Neuronal stem cell (in vitro differentiated cells): Measurements from ENCODE around the gene STK32B.

Source experiments
- DNase-seq: peaks from one replicate; pipeline ENCODE4 v3.0.0-alpha.2; 2013; ENCODE audit warnings: low spot score
- H2AFZ ChIP-seq: one replicate; pipeline ENCODE4 v1.6.1; 2013; ENCODE audit warnings: mild to moderate bottlenecking, low read length, inconsistent platforms
- H2AK5ac ChIP-seq: 2 replicates; pipeline ENCODE4 v1.6.1; 2013; ENCODE audit warnings: low read depth, mild to moderate bottlenecking, inconsistent platforms, low read length, moderate library complexity, mixed read lengths
- H2BK120ac ChIP-seq: 2 replicates; pipeline ENCODE4 v1.6.1; 2013; ENCODE audit warnings: low read depth, mild to moderate bottlenecking, inconsistent platforms, low read length, moderate library complexity, mixed read lengths
- H2BK12ac ChIP-seq: one replicate; pipeline ENCODE4 v1.6.1; 2013; ENCODE audit warnings: low read length, inconsistent platforms
- H2BK15ac ChIP-seq: 2 replicates; pipeline ENCODE4 v1.6.1; 2013; ENCODE audit warnings: mild to moderate bottlenecking, low read length, inconsistent platforms, mixed read lengths
- H2BK5ac ChIP-seq: one replicate; pipeline ENCODE4 v1.6.1; 2013; ENCODE audit warnings: inconsistent platforms, mild to moderate bottlenecking, low read length, moderate library complexity
- H3K14ac ChIP-seq: one replicate; pipeline ENCODE4 v1.6.1; 2013; ENCODE audit warnings: low read length, inconsistent platforms
- H3K18ac ChIP-seq: 2 replicates; pipeline ENCODE4 v1.6.1; 2013; ENCODE audit warnings: low read length, inconsistent platforms
- H3K23ac ChIP-seq: 2 replicates; pipeline ENCODE4 v1.6.1; 2013; ENCODE audit warnings: low read depth, mild to moderate bottlenecking, mixed read lengths, low read length, inconsistent platforms; ENCODE audit not compliant: poor library complexity
- H3K27ac ChIP-seq: replicated peaks from 3 replicates; pipeline ENCODE4 v1.5.1; 2013; ENCODE audit warnings: low read length, inconsistent platforms
- H3K27me3 ChIP-seq, 3 experiments: 2 replicates each; pipeline ENCODE4 v1.6.1; 2013; ENCODE audit warnings: low read length in 3 of 3, mild to moderate bottlenecking in 2 of 3, inconsistent platforms in 1 of 3, low read depth in 1 of 3, mixed read lengths in 1 of 3, moderate library complexity in 1 of 3; ENCODE audit not compliant: control insufficient read depth in 3 of 3, insufficient read depth in 3 of 3
- H3K36me3 ChIP-seq, 2 donors: replicated peaks in 1 of 2; 2 replicates each; pipeline ENCODE4 v1.6.1; 2013; ENCODE audit warnings: low read length in 2 of 2; ENCODE audit not compliant: control insufficient read depth in 2 of 2, insufficient read depth in 2 of 2
- H3K4ac ChIP-seq: 2 replicates; pipeline ENCODE4 v1.6.1; 2013; ENCODE audit warnings: inconsistent platforms, mild to moderate bottlenecking, low read length, moderate library complexity
- H3K4me1 ChIP-seq, 2 donors: 1 replicate in 1 of 2; 2 replicates in 1 of 2; pipeline ENCODE4 v1.6.1; 2013; ENCODE audit warnings: low read length in 2 of 2, low read depth in 1 of 2; ENCODE audit not compliant: control insufficient read depth in 2 of 2, insufficient read depth in 1 of 2
- H3K4me2 ChIP-seq: one replicate; pipeline ENCODE4 v1.6.1; 2013; ENCODE audit warnings: mild to moderate bottlenecking, low read length, inconsistent platforms; ENCODE audit not compliant: insufficient read depth, poor library complexity, severe bottlenecking
- H3K4me3 ChIP-seq, 2 donors: 2 replicates each; pipeline ENCODE4 v1.5.1; 2013; ENCODE audit warnings: low read length in 2 of 2, mild to moderate bottlenecking in 2 of 2, inconsistent platforms in 1 of 2, moderate library complexity in 1 of 2
- H3K79me1 ChIP-seq: one replicate; pipeline ENCODE4 v1.6.1; 2013; ENCODE audit warnings: low read depth, mild to moderate bottlenecking, inconsistent platforms, low read length, moderate library complexity
- H3K9ac ChIP-seq: one replicate; pipeline ENCODE4 v1.6.1; 2013; ENCODE audit warnings: mild to moderate bottlenecking, low read depth, low read length, inconsistent platforms; ENCODE audit not compliant: poor library complexity
- H3K9me3 ChIP-seq, 2 donors: replicated peaks in 1 of 2; 2 replicates each; pipeline versions ENCODE3 to v1.6.1; 2013; ENCODE audit warnings: low read length in 2 of 2, mild to moderate bottlenecking in 2 of 2, inconsistent platforms in 1 of 2, low read depth in 1 of 2, mixed read lengths in 1 of 2, moderate library complexity in 1 of 2; ENCODE audit not compliant: control insufficient read depth in 2 of 2, insufficient read depth in 1 of 2
- H4K8ac ChIP-seq: one replicate; pipeline ENCODE4 v1.6.1; 2013; ENCODE audit warnings: low read depth, mild to moderate bottlenecking, inconsistent platforms, low read length, moderate library complexity
- H4K91ac ChIP-seq: one replicate; pipeline ENCODE4 v1.6.1; 2013; ENCODE audit warnings: low read length, low read depth, mild to moderate bottlenecking, inconsistent platforms; ENCODE audit not compliant: poor library complexity
- WGBS, 2 donors: extraction: QIAGEN DNeasy Blood & Tissue Kit; methylation state at CpG; one replicate each; pipeline ENCODE4 v1.1.7; 2013; ENCODE audit warnings: missing lambda C conversion rate in 2 of 2, mixed read lengths in 1 of 2; ENCODE audit not compliant: insufficient read length in 2 of 2, insufficient replicate concordance in 1 of 2; ENCODE audit errors: extremely low coverage in 2 of 2; 5-methylcytosine and 5-hydroxymethylcytosine counted together

The STK32B gene

GRCh38 chr4:5461477-5461876 is 410.2 kb downstream of the STK32B start:
- no CpG with 5 or more reads among the region's 13 CpGs for WGBS, 2 donors
- peak overlapping the region; percentile 88 for H2AK5ac ChIP-seq
- no peak overlapping the region for H3K27ac ChIP-seq
- no peak overlapping the region for H2BK15ac ChIP-seq
- no peak for DNase-seq
- peaks cover 0 to 5% of the 10 kb centered on the region in 2 donors for H3K4me1 ChIP-seq
- H4K91ac ChIP-seq: no peak overlapping the region
- no peak overlapping the region for H3K4me2 ChIP-seq
- H2BK12ac ChIP-seq: no peak overlapping the region
- H3K23ac ChIP-seq: no peak overlapping the region
- peak overlapping the region; percentile 17 for H2BK120ac ChIP-seq
- H3K4ac ChIP-seq: no peak overlapping the region
- H3K27me3 ChIP-seq: no peaks in the 10 kb centered on the region
- no peak overlapping the region for H4K8ac ChIP-seq
- no peak overlapping the region for H3K14ac ChIP-seq
- H3K9ac ChIP-seq: no peak overlapping the region
- H3K4me3 ChIP-seq: no peak overlapping the region
- peak overlapping the region; percentile 52 for H3K18ac ChIP-seq
- H3K36me3 ChIP-seq: no peaks in the 10 kb centered on the region
- H3K9me3 ChIP-seq: peaks cover 0 to 4% of the 10 kb centered on the region in 2 donors
- no peaks in the 10 kb centered on the region for H3K79me1 ChIP-seq
- H2AFZ ChIP-seq: no peak overlapping the region
- H2BK5ac ChIP-seq: peak overlapping the region; percentile 5

GRCh38 chr4:5462254-5462835 is 411.1 kb downstream of the STK32B start:
- Histone ChIP-seq H3K27me3 (no peaks in the 10 kb centered on the region), H4K8ac (peak overlapping the region; percentile 29), H4K91ac (no peak overlapping the region), H3K4ac (no peak overlapping the region), H3K9me3 (peaks cover 0 to 4% of the 10 kb centered on the region in 2 donors), H2AK5ac (no peak overlapping the region), H3K23ac (peak overlapping the region; percentile 11), H2AFZ (no peak overlapping the region), H3K4me3 (no peak overlapping the region), H2BK15ac (no peak overlapping the region), H3K27ac (no peak overlapping the region), H3K4me1 (peaks cover 0 to 5% of the 10 kb centered on the region in 2 donors), H3K14ac (no peak overlapping the region), H3K9ac (no peak overlapping the region), H2BK12ac (no peak overlapping the region), H3K4me2 (no peak overlapping the region), H3K79me1 (no peaks in the 10 kb centered on the region), H2BK120ac (no peak overlapping the region), H3K18ac (no peak overlapping the region), H3K36me3 (no peaks in the 10 kb centered on the region), H2BK5ac (no peak overlapping the region)
- no peak for DNase-seq
- no CpG with 5 or more reads among the region's 7 CpGs for WGBS, 2 donors

GRCh38 chr4:5462896-5463295 is 411.6 kb downstream of the STK32B start:
- no peak overlapping the region for H2BK120ac ChIP-seq
- no peak overlapping the region for H3K4me3 ChIP-seq
- no peak overlapping the region for H4K91ac ChIP-seq
- no peaks in the 10 kb centered on the region for H3K27me3 ChIP-seq
- H2BK12ac ChIP-seq: no peak overlapping the region
- no peak overlapping the region for H3K4ac ChIP-seq
- peaks cover 0 to 5% of the 10 kb centered on the region in 2 donors for H3K4me1 ChIP-seq
- peak overlapping the region; percentile 75 for H3K9ac ChIP-seq
- H3K18ac ChIP-seq: no peak overlapping the region
- peaks cover 0 to 4% of the 10 kb centered on the region in 2 donors for H3K9me3 ChIP-seq
- H3K79me1 ChIP-seq: no peaks in the 10 kb centered on the region
- no peak overlapping the region for H3K23ac ChIP-seq
- no peak overlapping the region for H2AFZ ChIP-seq
- no peak overlapping the region for H4K8ac ChIP-seq
- no peak overlapping the region for H3K14ac ChIP-seq
- no CpG with 5 or more reads among the region's 14 CpGs for WGBS, 2 donors
- H2BK15ac ChIP-seq: no peak overlapping the region
- H2AK5ac ChIP-seq: no peak overlapping the region
- H2BK5ac ChIP-seq: no peak overlapping the region
- no peak for DNase-seq
- no peaks in the 10 kb centered on the region for H3K36me3 ChIP-seq
- no peak overlapping the region for H3K4me2 ChIP-seq
- no peak overlapping the region for H3K27ac ChIP-seq

GRCh38 chr4:5463361-5463760 is 412.1 kb downstream of the STK32B start:
- WGBS, 2 donors: no CpG with 5 or more reads among the region's 1 CpG
- H3K27ac ChIP-seq: no peak overlapping the region
- H2AK5ac ChIP-seq: no peak overlapping the region
- H3K14ac ChIP-seq: peak overlapping the region; percentile 73
- H2BK120ac ChIP-seq: no peak overlapping the region
- H2BK15ac ChIP-seq: no peak overlapping the region
- H3K4me1 ChIP-seq: peaks cover 0 to 5% of the 10 kb centered on the region in 2 donors
- H4K8ac ChIP-seq: no peak overlapping the region
- H3K27me3 ChIP-seq: no peaks in the 10 kb centered on the region
- no peak for DNase-seq
- no peak overlapping the region for H4K91ac ChIP-seq
- H3K23ac ChIP-seq: peak overlapping the region; percentile 60
- H3K36me3 ChIP-seq: no peaks in the 10 kb centered on the region
- peak overlapping the region; percentile 75 for H3K9ac ChIP-seq
- H2BK5ac ChIP-seq: no peak overlapping the region
- no peak overlapping the region for H3K4me2 ChIP-seq
- H2BK12ac ChIP-seq: no peak overlapping the region
- no peak overlapping the region for H2AFZ ChIP-seq
- no peaks in the 10 kb centered on the region for H3K79me1 ChIP-seq
- H3K4me3 ChIP-seq: no peak overlapping the region
- peaks cover 0 to 2% of the 10 kb centered on the region in 2 donors for H3K9me3 ChIP-seq
- peak overlapping the region; percentile 52 for H3K18ac ChIP-seq
- no peak overlapping the region for H3K4ac ChIP-seq
